ENCODE measurements around the gene CLDN10. TPM values are rescaled to one million over a fixed set of nuclear protein-coding genes. Genes with fewer than 3 reads are reported as not detected.

CLDN10 gene, protein sequence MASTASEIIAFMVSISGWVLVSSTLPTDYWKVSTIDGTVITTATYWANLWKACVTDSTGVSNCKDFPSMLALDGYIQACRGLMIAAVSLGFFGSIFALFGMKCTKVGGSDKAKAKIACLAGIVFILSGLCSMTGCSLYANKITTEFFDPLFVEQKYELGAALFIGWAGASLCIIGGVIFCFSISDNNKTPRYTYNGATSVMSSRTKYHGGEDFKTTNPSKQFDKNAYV
- not detected in 2 replicates for total RNA-seq

DNA sequence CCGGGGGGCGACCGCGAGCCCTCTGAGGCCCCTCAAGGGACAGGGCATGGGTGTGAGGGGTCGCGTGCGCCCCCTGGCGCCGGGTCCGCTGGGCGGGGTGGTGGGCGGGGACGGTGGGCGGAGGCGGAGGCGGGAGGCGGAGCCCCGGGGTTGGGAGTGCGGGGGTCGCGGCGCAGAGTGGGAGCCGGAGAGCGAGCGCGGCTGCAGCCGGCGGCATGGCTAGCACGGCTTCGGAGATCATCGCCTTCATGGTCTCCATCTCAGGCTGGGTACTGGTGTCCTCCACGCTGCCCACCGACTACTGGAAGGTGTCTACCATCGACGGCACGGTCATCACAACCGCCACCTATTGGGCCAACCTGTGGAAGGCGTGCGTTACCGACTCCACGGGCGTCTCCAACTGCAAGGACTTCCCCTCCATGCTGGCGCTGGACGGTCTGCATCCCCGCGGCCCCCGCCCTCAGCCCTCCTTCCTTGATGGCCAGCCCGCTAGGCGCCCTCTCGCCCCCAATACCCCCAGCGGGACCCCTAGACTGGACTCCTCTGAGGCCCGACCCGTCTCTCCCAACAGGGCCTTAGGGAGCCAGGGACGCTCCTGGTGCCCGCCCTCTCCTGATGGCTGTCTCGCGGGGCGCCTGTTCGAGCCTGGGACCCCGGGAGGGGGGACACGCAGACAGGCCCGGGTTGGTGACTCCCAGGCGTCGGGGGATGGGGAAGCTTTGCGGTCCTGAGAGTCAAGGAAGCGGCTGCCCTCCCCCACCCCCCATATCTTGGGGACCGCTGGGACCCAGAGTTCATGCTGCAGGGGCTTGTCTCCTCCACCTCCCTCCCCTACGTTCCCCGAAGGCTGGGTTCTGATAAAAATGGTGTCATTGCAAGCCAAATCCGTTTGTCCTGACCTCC lies at the start of gene CLDN10:
CLDN10 (plus strand) TSS at position 182 of the 903 bp plus-strand sequence; CDS start at position 216, 34 bp downstream.

Other genes with a start within 250 kb of the CLDN10 start
- 23.4 and 24.5 TPM in 2 replicates for gene DZIP1, start 92.0 kb downstream of the CLDN10 start, total RNA-seq
- 24.8 and 29.8 TPM in 2 replicates for gene DNAJC3, start 124.4 kb downstream of the CLDN10 start, total RNA-seq

Measured in myometrial cell (primary cell).